Neutrophil (primary cell): ENCODE measurements around the gene OPALIN.

Source experiments
- H3K27ac ChIP-seq: fragments of 200-600 bp; sonication (generic); 2 replicates; pipeline ENCODE4 v1.5.1; 2016; ENCODE audit warnings: mild to moderate bottlenecking, moderate library complexity
- H3K27me3 ChIP-seq: fragments of 200-600 bp; sonication (generic); 2 replicates; pipeline ENCODE4 v1.6.0; 2016; ENCODE audit warnings: mild to moderate bottlenecking
- H3K36me3 ChIP-seq: fragments of 200-600 bp; sonication (generic); 2 replicates; pipeline ENCODE4 v1.5.1; 2017
- H3K4me1 ChIP-seq, 2 experiments: fragments of 200-600 bp in 1 of 2; sonication (generic) in 1 of 2; 1 replicate in 1 of 2; 2 replicates in 1 of 2; pipeline versions ENCODE4 v1.5.1 to v1.6.1; 2013 to 2016; ENCODE audit warnings: low read depth in 1 of 2, low read length in 1 of 2, mild to moderate bottlenecking in 1 of 2, moderate library complexity in 1 of 2; ENCODE audit not compliant: control insufficient read depth in 1 of 2, insufficient read depth in 1 of 2
- H3K4me3 ChIP-seq, 2 experiments: fragments of 200-600 bp in 1 of 2; sonication (generic) in 1 of 2; 1 replicate in 1 of 2; 2 replicates in 1 of 2; pipeline ENCODE4 v1.5.1; 2013 to 2016; ENCODE audit warnings: low read depth in 1 of 2, low read length in 1 of 2, mild to moderate bottlenecking in 1 of 2, moderate library complexity in 1 of 2
- H3K9me3 ChIP-seq: fragments of 200-600 bp; sonication (generic); 2 replicates; pipeline ENCODE4 v1.5.1; 2016
- CTCF ChIP-seq: fragments of 200-600 bp; sonication (generic); IDR thresholded peaks from 2 replicates; pipeline ENCODE4 v1.5.1; 2016; ENCODE audit warnings: antibody characterized with exemption

Gene OPALIN

GRCh38 chr10:96389785-96390184, 31.0 kb upstream of the OPALIN start:
- H3K9me3 ChIP-seq, result no peaks in the 10 kb centered on the region
- H3K27me3 ChIP-seq, result peaks cover 49% of the 10 kb centered on the region
- H3K4me3 ChIP-seq, result no peak overlapping the region
- no peak overlapping the region for H3K27ac ChIP-seq
- TF ChIP-seq CTCF, result no peak
- H3K4me1 ChIP-seq, result no peaks in the 10 kb centered on the region
- no peaks in the 10 kb centered on the region for H3K36me3 ChIP-seq

- H3K4me1 ChIP-seq, result no peaks in the 10 kb centered on the region
- H3K27ac ChIP-seq, result no peak overlapping the region
- H3K9me3 ChIP-seq, result no peaks in the 10 kb centered on the region
- H3K4me3 ChIP-seq, result no peak overlapping the region
- no peaks in the 10 kb centered on the region for H3K36me3 ChIP-seq
- peaks cover 35% of the 10 kb centered on the region for H3K27me3 ChIP-seq
- no peak for TF ChIP-seq CTCF
Measured at GRCh38 chr10:96387601-96388000, 28.8 kb upstream of the OPALIN start.

GRCh38 chr10:96387161-96387560, 28.4 kb upstream of the OPALIN start:
- no peak overlapping the region for H3K4me3 ChIP-seq
- no peaks in the 10 kb centered on the region for H3K9me3 ChIP-seq
- TF ChIP-seq CTCF, result no peak
- H3K27me3 ChIP-seq, result peaks cover 35% of the 10 kb centered on the region
- H3K4me1 ChIP-seq, result no peaks in the 10 kb centered on the region
- no peak overlapping the region for H3K27ac ChIP-seq
- no peaks in the 10 kb centered on the region for H3K36me3 ChIP-seq

GRCh38 chr10:96384506-96384905, 25.7 kb upstream of the OPALIN start:
- H3K4me3 ChIP-seq, result no peak overlapping the region
- peaks cover 34% of the 10 kb centered on the region for H3K27me3 ChIP-seq
- no peaks in the 10 kb centered on the region for H3K9me3 ChIP-seq
- no peak for TF ChIP-seq CTCF
- no peaks in the 10 kb centered on the region for H3K36me3 ChIP-seq
- no peak overlapping the region for H3K27ac ChIP-seq
- no peaks in the 10 kb centered on the region for H3K4me1 ChIP-seq

GRCh38 chr10:96380821-96381220, 22.0 kb upstream of the OPALIN start:
- Histone ChIP-seq H3K27ac (no peak overlapping the region), H3K9me3 (no peaks in the 10 kb centered on the region), H3K4me3 (no peak overlapping the region), H3K36me3 (no peaks in the 10 kb centered on the region), H3K4me1 (no peaks in the 10 kb centered on the region), H3K27me3 (peaks cover 16% of the 10 kb centered on the region)
- no peak for TF ChIP-seq CTCF

GRCh38 chr10:96379758-96380157, 21.0 kb upstream of the OPALIN start:
- no peak for TF ChIP-seq CTCF
- no peaks in the 10 kb centered on the region for H3K36me3 ChIP-seq
- H3K4me3 ChIP-seq, result no peak overlapping the region
- peaks cover 0 to 6% of the 10 kb centered on the region in 2 experiments for H3K4me1 ChIP-seq
- H3K27me3 ChIP-seq, result peaks cover 12% of the 10 kb centered on the region
- no peaks in the 10 kb centered on the region for H3K9me3 ChIP-seq
- no peak overlapping the region for H3K27ac ChIP-seq
